SIG-M5 treated with dmso at 0.1 percent for 504 hours (cell line): ENCODE data around the gene TPP1.
A peak's percentile ranks its signal among the peaks of the same experiment; 100 is the strongest.

Experiments used
- DNase-seq: peaks from one replicate; lab custom pipeline; 2025; ENCODE audit not compliant: unreplicated experiment; lab: John Stamatoyannopoulos, UW

The TPP1 gene

GRCh38 chr11:6629573-6629891, 10.3 kb upstream of the TPP1 start:
- DNase-seq = no peak

- DNase-seq = no peak
These were observed 9.3 kb upstream of the TPP1 start for GRCh38 chr11:6628526-6628925.

GRCh38 chr11:6627762-6628241, 8.6 kb upstream of the TPP1 start:
- no peak for DNase-seq

GRCh38 chr11:6626971-6627761, 7.9 kb upstream of the TPP1 start:
- no peak for DNase-seq

GRCh38 chr11:6625832-6626420, 6.7 kb upstream of the TPP1 start:
- no peak for DNase-seq

- no peak for DNase-seq
These were observed 6.1 kb upstream of the TPP1 start for GRCh38 chr11:6625156-6625831.

- no peak for DNase-seq
These were observed 4.5 kb upstream of the TPP1 start for GRCh38 chr11:6623391-6624363.

- no peak for DNase-seq
These were observed 3.3 kb upstream of the TPP1 start for GRCh38 chr11:6622261-6623171.

- DNase-seq = no peak
These were observed 2.5 kb upstream of the TPP1 start for GRCh38 chr11:6621711-6622211.

- no peak for DNase-seq
These were observed 1.4 kb upstream of the TPP1 start for GRCh38 chr11:6620636-6621035.

GRCh38 chr11:6618117-6619003, 862 bp downstream of the TPP1 start:
- DNase-seq = peak; percentile 93

- DNase-seq = peak; percentile 68
These were observed 1.9 kb downstream of the TPP1 start for GRCh38 chr11:6617315-6617781.

GRCh38 chr11:6616596-6617250, 2.5 kb downstream of the TPP1 start:
- no peak for DNase-seq

GRCh38 chr11:6615882-6616585, 3.2 kb downstream of the TPP1 start:
- no peak for DNase-seq

- no peak for DNase-seq
These were observed 4.2 kb downstream of the TPP1 start for GRCh38 chr11:6615046-6615445.

- no peak for DNase-seq
These were observed 4.8 kb downstream of the TPP1 start for GRCh38 chr11:6614446-6614845.

GRCh38 chr11:6613496-6613895, 5.7 kb downstream of the TPP1 start:
- DNase-seq = no peak
